Adipocyte (in vitro differentiated cells): ENCODE results near the gene SLC45A2.
"Not testable (repeated sequence)": the region's sequence is repeated elsewhere in the genome, so short reads cannot be mapped to it uniquely, and the experiment has no call there.

Experiments used
- DNase-seq: peaks from one replicate; pipeline ENCODE4 v3.0.0-alpha.2; 2015; ENCODE audit warnings: low read depth
- H3K27me3 ChIP-seq: replicated peaks from 2 replicates; pipeline ENCODE4 v1.7.0; 2013; ENCODE audit warnings: mild to moderate bottlenecking, low read length, moderate library complexity; ENCODE audit not compliant: control insufficient read depth, insufficient read depth
- H3K36me3 ChIP-seq: 2 replicates; pipeline ENCODE4 v1.7.0; 2013; ENCODE audit warnings: low read length, mild to moderate bottlenecking, moderate library complexity; ENCODE audit not compliant: control insufficient read depth, insufficient read depth, severe bottlenecking
- H3K4me1 ChIP-seq: 2 replicates; pipeline ENCODE4 v1.7.0; 2013; ENCODE audit warnings: mild to moderate bottlenecking, low read length, moderate library complexity; ENCODE audit not compliant: control insufficient read depth, insufficient read depth
- H3K4me3 ChIP-seq: 2 replicates; pipeline ENCODE4 v1.7.0; 2013; ENCODE audit warnings: mild to moderate bottlenecking, low read length, moderate library complexity
- H3K9ac ChIP-seq: 2 replicates; pipeline ENCODE4 v1.7.0; 2013; ENCODE audit warnings: mild to moderate bottlenecking, low read length, moderate library complexity
- H3K9me3 ChIP-seq: 2 replicates; pipeline ENCODE4 v1.7.0; 2013; ENCODE audit warnings: mild to moderate bottlenecking, low read length, moderate library complexity; ENCODE audit not compliant: control insufficient read depth

The SLC45A2 gene

GRCh38 chr5:33964132-33964700 is 20.3 kb downstream of the SLC45A2 start:
- DNase-seq: no peak
- no peaks in the 10 kb centered on the region for H3K4me1 ChIP-seq
- H3K4me3 ChIP-seq: no peak overlapping the region
- H3K9ac ChIP-seq: no peak overlapping the region
- H3K9me3 ChIP-seq: no peaks in the 10 kb centered on the region
- H3K27me3 ChIP-seq: no peaks in the 10 kb centered on the region
- H3K36me3 ChIP-seq: no peaks in the 10 kb centered on the region

- no peak for DNase-seq
- H3K27me3 ChIP-seq: no peaks in the 10 kb centered on the region
- H3K4me3 ChIP-seq: no peak overlapping the region
- H3K9me3 ChIP-seq: peaks cover 18% of the 10 kb centered on the region
- H3K9ac ChIP-seq: no peak overlapping the region
- H3K36me3 ChIP-seq: no peaks in the 10 kb centered on the region
- H3K4me1 ChIP-seq: no peaks in the 10 kb centered on the region
Observed at GRCh38 chr5:33958176-33958575, 26.3 kb downstream of the SLC45A2 start.

GRCh38 chr5:33957577-33958150 is 26.8 kb downstream of the SLC45A2 start:
- H3K4me3 ChIP-seq: no peak overlapping the region
- H3K9ac ChIP-seq: no peak overlapping the region
- no peak for DNase-seq

GRCh38 chr5:33952175-33952574 is 32.3 kb downstream of the SLC45A2 start:
- not testable (repeated sequence) for H3K36me3 ChIP-seq, H3K4me1 ChIP-seq, DNase-seq, H3K27me3 ChIP-seq, H3K4me3 ChIP-seq, H3K9ac ChIP-seq
- H3K9me3 ChIP-seq: peaks cover 27% of the 10 kb centered on the region

More at GRCh38 chr5:33957577-33958150, 26.8 kb downstream of the SLC45A2 start:
- no peaks in the 10 kb centered on the region for H3K27me3 ChIP-seq
- H3K9me3 ChIP-seq: peaks cover 18% of the 10 kb centered on the region
- H3K4me1 ChIP-seq: no peaks in the 10 kb centered on the region
- no peaks in the 10 kb centered on the region for H3K36me3 ChIP-seq

- no peaks in the 10 kb centered on the region for H3K36me3 ChIP-seq
- no peak overlapping the region for H3K9ac ChIP-seq
- no peak for DNase-seq
- peaks cover 10% of the 10 kb centered on the region for H3K9me3 ChIP-seq
- H3K4me3 ChIP-seq: no peak overlapping the region
- H3K4me1 ChIP-seq: peaks cover 4% of the 10 kb centered on the region
- H3K27me3 ChIP-seq: peaks cover 33% of the 10 kb centered on the region
Observed at GRCh38 chr5:33944543-33945132, 39.9 kb downstream of the SLC45A2 start.

GRCh38 chr5:33941090-33941489 is 43.4 kb downstream of the SLC45A2 start:
- Histone ChIP-seq H3K27me3 (peaks cover 56% of the 10 kb centered on the region), H3K9ac (no peak overlapping the region), H3K4me1 (peaks cover 19% of the 10 kb centered on the region), H3K4me3 (no peak overlapping the region), H3K36me3 (no peaks in the 10 kb centered on the region), H3K9me3 (peaks cover 3% of the 10 kb centered on the region)
- DNase-seq: no peak

GRCh38 chr5:33939556-33940262 is 44.8 kb downstream of the SLC45A2 start:
- H3K9ac ChIP-seq: no peak overlapping the region
- H3K36me3 ChIP-seq: no peaks in the 10 kb centered on the region
- peaks cover 52% of the 10 kb centered on the region for H3K27me3 ChIP-seq
- H3K9me3 ChIP-seq: peaks cover 3% of the 10 kb centered on the region
- peaks cover 19% of the 10 kb centered on the region for H3K4me1 ChIP-seq
- peak; percentile 45 for DNase-seq
- H3K4me3 ChIP-seq: no peak overlapping the region

GRCh38 chr5:33938881-33939280 is 45.6 kb downstream of the SLC45A2 start:
- Histone ChIP-seq H3K9me3 (peaks cover 3% of the 10 kb centered on the region), H3K9ac (no peak overlapping the region), H3K4me1 (peaks cover 23% of the 10 kb centered on the region), H3K36me3 (no peaks in the 10 kb centered on the region), H3K4me3 (no peak overlapping the region), H3K27me3 (peaks cover 52% of the 10 kb centered on the region)
- DNase-seq: no peak

GRCh38 chr5:33938507-33938796 is 46.0 kb downstream of the SLC45A2 start:
- Histone ChIP-seq H3K4me1 (peaks cover 23% of the 10 kb centered on the region), H3K9me3 (peaks cover 3% of the 10 kb centered on the region), H3K36me3 (no peaks in the 10 kb centered on the region), H3K27me3 (peaks cover 52% of the 10 kb centered on the region), H3K4me3 (no peak overlapping the region), H3K9ac (no peak overlapping the region)
- no peak for DNase-seq

GRCh38 chr5:33937707-33938506 is 46.6 kb downstream of the SLC45A2 start:
- H3K27me3 ChIP-seq: peaks cover 52% of the 10 kb centered on the region

More at GRCh38 chr5:33937707-33938506, 46.6 kb downstream of the SLC45A2 start:
- no peak for DNase-seq
- H3K9ac ChIP-seq: no peak overlapping the region
- peaks cover 3% of the 10 kb centered on the region for H3K9me3 ChIP-seq
- H3K4me1 ChIP-seq: peaks cover 23% of the 10 kb centered on the region
- no peaks in the 10 kb centered on the region for H3K36me3 ChIP-seq
- H3K4me3 ChIP-seq: no peak overlapping the region
